Jurkat, Clone E6-1 (cell line): ENCODE data around the gene ADSL. TPM values are rescaled to one million over a fixed set of nuclear protein-coding genes. Genes with fewer than 3 reads are reported as not detected.
"Not testable (repeated sequence)": the region's sequence is repeated elsewhere in the genome, so short reads cannot be mapped to it uniquely, and the experiment has no call there.

Experiments used
- DNase-seq: peaks from one replicate; pipeline ENCODE4 v3.0.0-alpha.2; 2011; ENCODE audit warnings: low read depth, low spot score
- H3K4me3 ChIP-seq: 2 replicates; pipeline ENCODE4 v1.5.1; 2011; ENCODE audit warnings: mild to moderate bottlenecking, low read length, control low read depth, moderate library complexity
- polyA plus RNA-seq: library from polyadenylated mRNA; unstranded; fragments of >200 nt; gene quantifications from one replicate; pipeline ENCODE4 v1.2.1, GENCODE V29; 2012; ENCODE audit warnings: missing spikeins; ENCODE audit not compliant: insufficient read length, insufficient read depth

The ADSL gene
- 224 TPM for polyA plus RNA-seq

DNA sequence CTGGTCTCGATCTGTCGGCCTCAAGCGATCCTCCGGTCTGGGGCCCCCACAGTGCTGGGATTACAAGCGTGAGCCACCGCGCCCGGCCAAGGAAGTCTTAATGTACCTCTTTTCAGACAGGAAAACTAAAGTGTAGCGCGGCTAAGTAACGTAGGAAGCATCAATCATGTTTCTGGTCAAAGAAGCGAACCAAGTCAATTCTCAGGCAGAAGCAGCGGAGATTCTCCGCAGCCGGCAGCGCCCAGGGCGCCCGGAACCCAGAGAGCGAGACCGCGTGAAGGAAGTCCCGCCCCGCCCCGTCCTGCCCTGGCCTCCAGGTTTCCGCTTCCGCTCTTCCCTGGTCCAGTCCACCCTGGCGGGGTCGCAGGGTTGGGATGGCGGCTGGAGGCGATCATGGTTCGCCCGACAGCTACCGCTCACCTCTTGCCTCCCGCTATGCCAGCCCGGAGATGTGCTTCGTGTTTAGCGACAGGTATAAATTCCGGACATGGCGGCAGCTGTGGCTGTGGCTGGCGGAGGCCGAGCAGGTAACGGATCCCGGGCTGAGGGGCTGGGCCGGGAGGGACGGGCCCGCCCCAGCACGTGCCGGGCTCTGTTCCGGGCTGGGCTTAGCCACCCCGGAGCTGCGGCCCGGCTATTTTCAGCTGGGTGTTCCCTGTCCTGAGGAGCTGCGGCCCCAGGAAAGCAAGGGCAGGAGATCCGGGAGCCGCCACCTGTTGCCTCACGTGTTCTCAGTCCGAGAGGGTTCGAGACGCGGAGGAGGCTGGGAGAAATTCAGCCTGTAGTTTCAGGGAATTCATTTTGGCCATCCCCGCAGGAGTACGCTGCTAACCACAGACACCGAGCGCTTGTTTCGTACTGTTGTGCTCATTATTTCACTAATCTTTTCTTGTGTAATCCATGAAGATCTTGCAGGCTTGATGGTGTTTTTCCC is at the start of gene ADSL:
Gene ADSL (plus strand): TSS at position 316 of the 934 bp plus-strand sequence. CDS start 59 bp downstream, at position 375.
- peak; percentile 74 for DNase-seq
- H3K4me3 ChIP-seq = peak within 1 kb of the TSS; percentile 96

DNA sequence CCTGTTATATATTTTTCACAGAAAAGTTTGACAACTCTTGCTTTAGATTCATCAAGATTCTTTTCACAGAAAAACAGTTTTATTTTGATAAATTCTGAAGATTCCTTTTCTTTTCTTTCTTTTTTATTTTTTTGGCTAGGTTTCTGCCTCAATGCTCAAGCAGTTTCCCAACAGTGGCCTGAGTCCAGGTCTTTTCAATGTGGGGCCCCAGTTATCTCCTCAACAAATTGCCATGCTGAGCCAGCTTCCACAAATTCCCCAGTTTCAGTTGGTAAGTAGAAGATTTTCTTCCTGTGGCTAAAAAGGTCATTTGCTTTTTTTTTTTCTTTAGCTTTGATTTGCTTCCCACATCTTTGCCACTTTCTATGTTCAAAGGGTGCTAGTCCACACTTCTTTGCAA is 46.0 kb upstream of the ADSL start:
- H3K4me3 ChIP-seq = no peak overlapping the region
- no peak for DNase-seq

DNA sequence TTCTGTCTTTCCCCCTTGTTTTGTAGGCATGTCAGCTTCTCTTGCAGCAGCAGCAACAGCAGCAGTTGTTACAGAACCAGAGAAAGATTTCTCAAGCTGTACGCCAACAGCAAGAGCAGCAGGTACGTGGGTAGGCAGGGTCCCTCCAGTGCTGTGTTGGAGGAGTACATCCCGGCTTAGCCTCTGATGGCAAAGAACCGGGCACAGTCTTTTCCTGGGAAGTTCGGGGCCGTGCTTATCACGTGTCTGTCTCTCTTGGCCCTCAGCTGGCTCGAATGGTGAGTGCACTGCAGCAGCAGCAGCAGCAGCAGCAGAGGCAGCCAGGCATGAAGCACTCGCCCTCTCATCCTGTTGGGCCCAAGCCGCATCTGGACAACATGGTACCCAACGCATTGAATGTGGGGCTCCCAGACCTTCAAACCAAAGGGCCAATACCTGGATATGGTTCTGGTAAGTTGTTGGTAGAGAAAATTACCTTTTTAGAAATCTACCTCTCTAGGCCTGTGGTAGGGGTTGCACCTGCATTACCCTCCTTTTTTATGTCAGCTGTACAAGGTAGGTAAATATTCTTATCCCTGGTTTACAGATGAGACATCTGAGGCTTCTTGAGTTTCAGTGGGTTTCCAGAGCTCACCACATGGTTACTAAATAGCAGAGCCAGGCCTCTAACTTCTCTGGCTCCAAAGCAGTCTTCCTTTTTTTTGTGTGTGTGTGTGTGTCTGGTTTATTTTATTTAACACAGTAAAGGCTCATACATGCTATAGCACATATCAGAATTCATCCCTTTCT is 45.2 kb upstream of the ADSL start:
- no peak overlapping the region for H3K4me3 ChIP-seq
- no peak for DNase-seq

DNA sequence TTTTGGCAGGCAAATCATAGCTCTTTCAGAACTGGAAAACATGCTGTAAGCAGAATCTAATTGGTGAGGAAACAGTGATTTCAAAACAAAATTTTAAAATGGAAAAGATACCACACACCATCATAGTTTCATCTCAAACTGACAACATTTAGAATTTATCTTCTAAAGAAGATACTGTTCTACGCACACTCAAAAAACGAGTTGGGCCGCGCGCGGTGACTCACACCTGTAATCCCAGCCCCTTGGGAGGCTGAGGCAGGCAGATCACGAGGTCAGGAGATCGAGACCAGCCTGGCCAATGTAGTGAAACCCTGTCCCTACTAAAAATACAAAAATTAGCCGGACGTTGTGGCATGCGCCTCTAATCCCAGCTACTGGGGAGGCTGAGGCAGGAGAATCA is 44.2 kb upstream of the ADSL start:
- no peak overlapping the region for H3K4me3 ChIP-seq
- no peak for DNase-seq

DNA sequence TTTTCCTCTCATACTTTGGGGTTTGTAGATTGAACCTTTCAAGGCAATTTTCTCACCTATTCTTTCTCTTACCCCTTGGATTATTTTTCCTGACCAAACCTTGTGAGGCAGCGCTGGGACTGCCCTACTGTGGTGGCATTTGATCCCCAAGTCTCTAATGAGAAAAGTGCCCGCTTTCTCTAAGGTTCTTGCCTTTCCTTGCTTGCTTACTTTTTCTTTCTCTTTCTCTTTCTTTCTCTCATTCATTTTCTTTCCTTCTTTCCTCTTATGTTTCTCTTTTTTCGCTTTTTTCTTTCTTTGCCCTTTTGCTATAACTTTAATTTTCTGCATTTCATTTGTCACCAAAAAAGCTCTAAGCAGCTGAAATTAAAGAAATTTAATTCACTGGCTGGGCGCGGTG is 40.7 kb upstream of the ADSL start:
- H3K4me3 ChIP-seq = no peak overlapping the region
- no peak for DNase-seq

DNA sequence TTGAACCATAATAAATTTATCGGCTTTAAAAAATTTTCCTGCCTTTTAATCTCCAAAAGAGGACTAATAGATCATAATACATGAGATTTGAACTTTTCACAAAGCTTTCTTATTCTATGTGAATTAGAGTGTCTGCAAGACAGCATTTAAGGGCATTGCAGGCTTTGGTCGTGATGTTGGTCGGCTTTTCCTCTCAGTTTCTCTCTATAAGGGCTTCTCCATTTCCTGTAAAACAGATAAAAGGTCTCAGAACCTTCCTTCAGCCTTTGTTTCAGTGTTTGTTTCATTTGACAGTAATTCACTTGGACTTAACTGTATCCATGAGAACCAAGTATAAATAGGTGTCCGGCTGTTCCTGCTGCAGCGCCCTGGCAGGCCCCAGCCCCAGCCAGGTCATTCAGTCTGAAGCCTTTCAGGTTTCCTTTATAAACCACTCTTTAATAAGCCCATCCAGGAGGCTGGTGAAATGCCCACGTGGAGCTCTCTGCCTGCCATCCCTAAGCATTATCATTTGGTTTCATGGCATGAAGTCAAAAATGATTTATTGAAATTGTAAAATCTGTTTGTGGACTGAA is 37.2 kb upstream of the ADSL start:
- DNase-seq = no peak
- no peak overlapping the region for H3K4me3 ChIP-seq

DNA sequence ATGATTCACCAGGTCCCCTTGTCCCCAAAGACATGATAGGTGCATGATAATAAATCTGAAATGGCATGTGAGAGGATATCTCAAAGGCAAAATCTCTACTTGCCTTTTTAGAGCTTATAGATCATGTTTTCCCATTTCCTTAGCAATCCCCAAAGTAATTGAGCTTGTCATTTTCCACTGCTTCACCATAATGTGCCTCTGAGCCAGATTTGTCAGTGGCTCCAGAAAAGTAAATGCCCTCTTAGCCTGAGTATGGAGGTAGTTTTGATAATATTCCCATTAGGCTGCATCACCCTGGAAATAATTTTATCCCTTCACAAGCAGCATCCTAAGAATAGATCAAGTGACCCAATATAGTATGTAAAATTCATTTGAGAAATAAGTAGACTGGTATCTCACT is 36.7 kb upstream of the ADSL start:
- DNase-seq = no peak
- H3K4me3 ChIP-seq = no peak overlapping the region

DNA sequence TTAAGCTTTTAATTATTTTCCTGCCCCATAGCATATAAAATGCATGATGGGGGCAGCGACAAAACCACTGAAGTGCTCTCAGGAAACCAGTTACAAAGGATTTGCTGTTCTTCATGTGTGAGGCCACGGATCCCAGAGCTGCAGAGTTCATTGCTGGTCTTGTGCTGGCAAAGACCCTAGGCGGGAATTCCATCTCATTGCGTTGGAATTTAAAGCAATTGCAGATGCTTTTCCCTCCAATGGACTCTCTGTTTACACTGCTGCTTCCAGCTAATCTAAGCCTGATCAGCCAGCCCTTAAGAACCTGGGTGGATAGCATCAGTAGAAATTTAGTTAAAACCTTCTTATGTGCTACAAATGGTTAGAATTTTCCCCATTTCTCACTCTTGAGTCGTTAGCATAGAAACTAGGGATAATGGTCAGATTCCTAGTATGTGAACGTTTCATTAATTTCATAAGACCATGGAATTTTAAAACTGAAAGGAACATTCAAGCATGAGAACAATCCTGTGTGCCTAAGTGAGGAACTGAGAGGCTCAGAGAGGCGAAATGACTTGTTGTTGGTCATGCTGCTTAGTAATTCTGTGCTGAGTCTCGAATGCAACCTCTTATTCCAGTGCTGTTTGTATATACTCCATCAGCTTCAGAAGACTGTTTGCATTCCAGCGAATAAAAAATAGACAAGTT is 36.1 kb upstream of the ADSL start:
- no peak overlapping the region for H3K4me3 ChIP-seq
- DNase-seq = no peak

DNA sequence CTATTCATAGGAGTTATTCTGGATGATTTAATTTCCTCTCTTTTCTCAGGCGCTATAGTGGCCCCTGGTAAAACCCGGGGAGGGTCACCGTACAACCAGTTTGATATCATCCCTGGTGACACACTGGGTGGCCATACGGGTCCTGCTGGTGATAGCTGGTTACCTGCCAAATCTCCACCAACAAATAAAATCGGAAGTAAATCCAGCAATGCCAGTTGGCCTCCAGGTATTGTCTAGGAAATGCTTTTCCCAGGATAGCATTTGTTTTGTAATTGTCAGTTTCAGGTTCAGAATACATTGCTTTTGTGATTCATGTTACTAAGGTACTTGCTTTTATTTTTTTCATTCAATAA is 35.6 kb upstream of the ADSL start:
- no peak overlapping the region for H3K4me3 ChIP-seq
- DNase-seq = no peak

DNA sequence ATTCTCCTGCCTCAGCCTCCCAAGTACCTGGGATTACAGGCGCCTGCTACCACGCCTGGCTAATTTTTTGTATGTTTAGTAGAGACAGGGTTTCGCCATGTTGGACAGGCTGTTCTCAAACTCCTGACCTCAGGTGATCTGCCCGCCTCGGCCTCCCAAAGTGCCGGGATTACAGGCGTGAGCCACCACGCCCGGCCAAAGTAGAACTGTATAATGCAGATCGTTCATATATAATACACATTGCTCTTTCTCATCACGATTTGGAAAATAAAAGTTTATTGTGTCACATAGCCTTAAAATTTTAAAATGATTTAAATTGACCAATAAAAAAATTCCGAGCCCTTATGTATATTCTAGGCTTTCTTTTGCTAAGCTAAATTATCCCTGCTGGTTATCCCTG is 34.7 kb upstream of the ADSL start:
- H3K4me3 ChIP-seq, DNase-seq: not testable (repeated sequence)

DNA sequence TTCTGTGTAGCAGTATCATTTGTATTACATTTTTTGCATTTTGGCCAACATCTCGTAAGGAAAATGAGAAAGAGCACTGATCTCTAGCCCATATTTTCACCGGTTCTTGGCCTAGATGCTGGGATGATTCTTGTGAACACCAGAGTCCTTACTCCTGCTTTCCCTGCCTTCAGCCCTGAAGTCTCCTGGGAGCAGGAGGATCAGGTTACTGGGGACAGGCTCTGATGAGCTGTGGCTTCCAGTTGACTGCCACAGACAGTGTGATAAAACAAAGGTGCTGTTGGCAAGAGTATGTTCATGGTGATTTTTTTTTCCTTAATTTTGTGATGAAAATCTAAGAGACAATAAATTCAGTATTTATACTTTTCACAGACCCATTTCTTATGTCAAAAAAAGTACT is 34.2 kb upstream of the ADSL start:
- DNase-seq = no peak
- no peak overlapping the region for H3K4me3 ChIP-seq

DNA sequence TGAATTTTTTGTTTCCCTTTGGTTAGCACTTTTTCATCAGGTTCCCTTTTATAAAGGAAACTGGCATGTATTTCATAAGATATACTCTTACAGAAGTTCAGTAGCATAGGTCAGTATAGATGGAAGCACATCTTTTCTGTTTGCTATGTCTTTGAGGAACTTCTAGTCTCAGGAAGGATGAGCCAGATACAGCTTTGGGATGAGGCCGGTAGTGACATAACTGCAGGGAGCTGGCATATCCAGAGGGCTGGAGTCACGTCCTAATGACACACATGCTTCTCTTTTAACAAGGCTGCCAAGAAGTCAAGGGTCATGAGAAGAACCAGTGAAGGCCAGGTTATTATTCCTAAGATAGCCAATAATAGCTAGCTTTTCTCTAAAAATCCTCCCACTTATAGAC is 33.3 kb upstream of the ADSL start:
- no peak for DNase-seq
- no peak overlapping the region for H3K4me3 ChIP-seq

DNA sequence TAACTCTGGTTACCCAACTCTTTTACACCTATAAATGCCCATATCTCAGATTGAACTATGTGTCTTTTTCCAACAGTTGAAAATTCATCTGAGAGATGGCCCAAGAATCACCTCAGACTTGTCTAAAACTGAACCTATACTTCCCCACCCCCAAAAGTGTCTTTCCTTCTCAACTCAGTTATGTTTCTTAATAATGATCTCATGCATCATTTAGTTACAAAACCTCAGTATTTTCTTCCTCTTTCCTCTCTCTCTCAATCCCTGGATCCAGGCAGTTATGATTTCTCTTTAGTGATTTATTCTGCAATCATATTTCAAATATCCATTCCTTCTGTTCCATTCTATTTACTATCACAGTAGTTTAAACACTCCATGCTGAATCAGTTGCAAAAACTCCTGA is 32.3 kb upstream of the ADSL start:
- DNase-seq = no peak

DNA sequence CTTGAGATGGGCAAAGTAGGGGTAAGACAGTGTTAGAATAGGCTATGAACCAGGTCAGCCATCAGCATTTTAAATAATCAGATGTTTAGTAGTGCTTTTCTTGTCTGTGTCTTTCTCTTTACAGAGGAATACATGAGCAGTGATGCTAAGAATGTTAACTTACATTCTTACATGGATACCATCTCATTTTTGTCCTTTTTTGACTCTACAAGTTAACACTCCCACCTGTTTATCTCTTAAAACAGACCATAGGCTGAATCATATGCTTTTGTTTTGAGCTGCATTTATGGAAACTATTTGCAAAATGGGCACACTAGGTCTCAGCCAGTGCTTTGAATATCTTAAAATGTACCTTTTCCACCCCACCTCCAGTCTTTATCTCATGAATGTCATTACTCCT is 25.6 kb upstream of the ADSL start:
- no peak for DNase-seq
- H3K4me3 ChIP-seq = no peak overlapping the region

More for the DNA sequence above, 32.3 kb upstream of the ADSL start:
- no peak overlapping the region for H3K4me3 ChIP-seq

DNA sequence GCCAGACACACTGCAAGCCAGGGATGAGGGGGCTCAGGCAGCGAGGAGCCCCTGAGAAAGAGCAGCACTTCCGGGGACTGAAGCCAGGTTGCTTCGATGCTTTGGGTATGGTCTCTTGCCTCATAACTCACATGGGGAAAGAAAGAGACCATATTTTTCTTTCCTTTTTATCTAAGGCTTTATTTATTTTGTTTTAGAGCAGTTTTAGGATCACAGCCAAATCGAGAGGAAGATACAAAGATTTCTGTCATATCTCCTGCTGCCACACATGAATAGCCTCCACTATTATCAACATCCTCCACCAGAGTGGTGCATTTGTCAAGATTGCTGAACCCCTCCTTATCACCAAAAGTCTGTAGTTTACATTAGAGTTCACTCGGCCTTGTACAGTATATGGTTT is 24.3 kb upstream of the ADSL start:
- H3K4me3 ChIP-seq = no peak overlapping the region
- DNase-seq = no peak

DNA sequence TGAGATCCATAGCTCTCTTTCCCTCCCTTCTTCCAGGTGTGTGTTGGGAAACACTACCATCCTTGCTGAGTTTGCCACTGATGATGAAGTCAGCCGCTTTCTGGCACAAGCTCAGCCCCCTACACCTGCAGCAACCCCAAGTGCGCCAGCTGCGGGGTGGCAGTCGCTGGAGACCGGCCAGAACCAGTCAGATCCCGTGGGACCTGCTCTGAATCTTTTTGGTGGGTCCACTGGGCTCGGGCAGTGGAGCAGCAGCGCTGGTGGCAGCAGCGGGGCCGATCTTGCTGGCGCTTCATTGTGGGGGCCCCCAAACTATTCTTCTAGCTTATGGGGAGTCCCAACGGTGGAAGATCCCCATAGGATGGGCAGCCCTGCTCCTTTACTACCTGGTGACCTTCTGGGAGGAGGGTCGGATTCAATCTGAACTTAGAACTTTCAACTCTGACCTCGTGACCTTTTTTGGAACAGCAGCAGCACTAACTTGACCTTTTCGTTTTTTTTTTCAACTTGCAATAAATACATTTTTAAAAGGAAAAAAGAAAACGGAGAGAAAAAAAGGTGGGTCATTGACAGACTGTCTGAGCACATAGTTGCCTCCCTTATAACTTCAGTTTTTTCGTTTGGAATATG is 23.4 kb upstream of the ADSL start:
- no peak for DNase-seq
- H3K4me3 ChIP-seq = no peak overlapping the region

DNA sequence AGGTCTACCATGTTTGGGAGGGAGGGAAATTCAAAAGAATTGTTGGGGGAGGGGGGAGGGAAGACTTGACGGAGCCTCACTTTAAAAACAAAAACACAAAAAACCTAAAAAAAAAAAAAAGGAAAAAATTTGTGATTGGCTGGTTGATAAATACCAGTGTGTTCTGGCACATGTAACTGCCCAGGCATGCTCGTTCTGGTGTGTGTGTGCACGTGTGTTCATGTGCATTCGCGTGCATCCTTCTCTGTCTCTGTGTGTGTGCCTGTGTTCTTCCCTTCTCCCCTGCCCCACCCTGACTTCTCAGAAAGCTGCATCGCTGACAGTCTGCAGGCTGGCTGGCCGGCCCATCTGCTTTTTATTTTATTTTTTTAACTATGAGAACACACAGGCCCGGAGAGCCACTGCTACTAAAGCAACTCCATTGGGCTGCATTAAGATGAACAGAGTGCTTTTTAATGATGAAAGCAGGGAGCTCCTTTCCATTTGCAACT is 22.6 kb upstream of the ADSL start:
- DNase-seq = no peak
- peak overlapping the region; percentile 6 for H3K4me3 ChIP-seq

DNA sequence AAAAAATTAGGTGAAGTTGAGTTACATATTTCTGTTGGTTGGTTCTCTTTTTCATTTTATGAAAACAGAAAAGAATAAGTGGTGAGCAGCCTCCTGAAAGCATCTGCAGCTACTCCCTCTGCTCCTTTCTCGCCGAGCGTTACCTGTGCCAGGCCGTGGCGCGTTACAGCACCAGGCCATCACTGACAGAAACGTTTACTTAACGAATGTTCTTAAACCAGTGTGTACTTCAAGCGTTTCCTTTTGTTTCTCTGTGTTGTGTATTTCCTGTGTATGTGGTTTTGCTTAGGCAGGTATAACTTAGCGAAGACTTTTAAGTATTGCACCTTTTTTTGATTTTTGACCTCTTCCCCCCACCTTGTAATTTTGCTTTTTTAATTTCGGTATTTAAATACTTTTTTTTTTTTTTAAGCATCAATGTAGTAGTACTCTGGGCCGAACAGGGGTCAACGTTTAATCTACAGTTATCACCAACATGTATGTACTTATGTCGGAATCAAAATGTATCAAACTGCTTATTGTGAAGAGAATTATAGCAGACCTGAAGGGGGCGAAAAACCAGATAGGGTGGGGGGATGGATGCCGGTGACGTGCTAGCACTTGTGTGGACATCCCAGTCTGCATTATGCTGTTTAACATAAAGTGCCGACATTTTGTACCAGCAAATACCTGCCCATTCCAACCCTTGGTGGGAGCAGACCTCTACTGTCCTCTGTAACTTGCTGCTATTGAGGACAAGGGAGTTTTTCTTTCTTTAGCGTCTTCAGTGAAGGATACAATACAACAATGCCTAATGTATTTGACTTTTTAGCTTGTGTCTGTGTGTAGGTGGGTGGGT is 21.6 kb upstream of the ADSL start:
- peak overlapping the region; percentile 6; the same call in 1 of the 2 replicates for H3K4me3 ChIP-seq
- DNase-seq = peak; percentile 85
